Gastroesophageal sphincter (tissue), 3 donors: ENCODE data around the gene TMEM108.

ENCODE experiments used
- POLR2A ChIP-seq, 2 donors: fragments of 450-650 bp; IDR thresholded peaks; one replicate each; pipeline ENCODE4 v1.6.1; 2017; ENCODE audit warnings: antibody characterized with exemption in 2 of 2, mild to moderate bottlenecking in 2 of 2, moderate library complexity in 1 of 2
- POLR2AphosphoS5 ChIP-seq: sonication (generic); formaldehyde crosslinking; IDR thresholded peaks from one replicate; pipeline ENCODE4 v1.6.1; 2017; ENCODE audit warnings: antibody characterized with exemption
- TF ChIP-seq, protein P1 (sequence below), 4 experiments: fragments of 200-600 bp in 2 of 4; fragments of 450-650 bp in 2 of 4; sonication (generic) in 1 of 4; IDR thresholded peaks; one replicate each; pipeline ENCODE4 v1.5.1; 2017 to 2019; ENCODE audit warnings: antibody characterized with exemption in 4 of 4, mild to moderate bottlenecking in 2 of 4, moderate library complexity in 2 of 4

GRCh38 chr3:133301731-133302130 is 263.5 kb downstream of the TMEM108 start:
- TF ChIP-seq POLR2AphosphoS5 (no peak), POLR2A (IDR thresholded peaks at IDR 0.05) (no peak)
- TF ChIP-seq, protein P1, sequence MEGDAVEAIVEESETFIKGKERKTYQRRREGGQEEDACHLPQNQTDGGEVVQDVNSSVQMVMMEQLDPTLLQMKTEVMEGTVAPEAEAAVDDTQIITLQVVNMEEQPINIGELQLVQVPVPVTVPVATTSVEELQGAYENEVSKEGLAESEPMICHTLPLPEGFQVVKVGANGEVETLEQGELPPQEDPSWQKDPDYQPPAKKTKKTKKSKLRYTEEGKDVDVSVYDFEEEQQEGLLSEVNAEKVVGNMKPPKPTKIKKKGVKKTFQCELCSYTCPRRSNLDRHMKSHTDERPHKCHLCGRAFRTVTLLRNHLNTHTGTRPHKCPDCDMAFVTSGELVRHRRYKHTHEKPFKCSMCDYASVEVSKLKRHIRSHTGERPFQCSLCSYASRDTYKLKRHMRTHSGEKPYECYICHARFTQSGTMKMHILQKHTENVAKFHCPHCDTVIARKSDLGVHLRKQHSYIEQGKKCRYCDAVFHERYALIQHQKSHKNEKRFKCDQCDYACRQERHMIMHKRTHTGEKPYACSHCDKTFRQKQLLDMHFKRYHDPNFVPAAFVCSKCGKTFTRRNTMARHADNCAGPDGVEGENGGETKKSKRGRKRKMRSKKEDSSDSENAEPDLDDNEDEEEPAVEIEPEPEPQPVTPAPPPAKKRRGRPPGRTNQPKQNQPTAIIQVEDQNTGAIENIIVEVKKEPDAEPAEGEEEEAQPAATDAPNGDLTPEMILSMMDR (IDR thresholded peaks at IDR 0.05): no peak
